Duodenal mucosa (tissue), 2 donors: Measurements from ENCODE around the gene PKD1L1.

Source experiments
- H3K27ac ChIP-seq: one replicate; pipeline ENCODE4 v1.7.0; 2013; ENCODE audit warnings: low read depth, low read length
- H3K27me3 ChIP-seq, 2 donors: one replicate each; pipeline ENCODE4 v1.7.0; 2013; ENCODE audit warnings: low read length in 2 of 2, control low read depth in 1 of 2; ENCODE audit not compliant: insufficient read depth in 2 of 2, control insufficient read depth in 1 of 2
- H3K36me3 ChIP-seq, 2 donors: one replicate each; pipeline ENCODE4 v1.7.0; 2013; ENCODE audit warnings: low read length in 2 of 2, control low read depth in 1 of 2; ENCODE audit not compliant: insufficient read depth in 2 of 2, control insufficient read depth in 1 of 2
- H3K4me1 ChIP-seq, 2 donors: one replicate each; pipeline ENCODE4 v1.7.0; 2013; ENCODE audit warnings: low read length in 2 of 2, control low read depth in 1 of 2; ENCODE audit not compliant: insufficient read depth in 2 of 2, control insufficient read depth in 1 of 2
- H3K4me3 ChIP-seq, 2 donors: one replicate each; pipeline ENCODE4 v1.7.0; 2013; ENCODE audit warnings: low read length in 2 of 2, low read depth in 1 of 2
- H3K9ac ChIP-seq, 2 donors: one replicate each; pipeline ENCODE4 v1.7.0; 2013; ENCODE audit warnings: low read length in 2 of 2, low read depth in 1 of 2
- H3K9me3 ChIP-seq, 2 donors: one replicate each; pipeline ENCODE4 v1.7.0; 2013; ENCODE audit warnings: low read length in 2 of 2, control low read depth in 1 of 2; ENCODE audit not compliant: control insufficient read depth in 1 of 2

PKD1L1 gene

GRCh38 chr7:47907981-47908616 is 40.2 kb downstream of the PKD1L1 start:
- Histone ChIP-seq H3K9me3 (no peaks in the 10 kb centered on the region), H3K9ac (no peak overlapping the region), H3K36me3 (no peaks in the 10 kb centered on the region), H3K27ac (no peak overlapping the region), H3K27me3 (no peaks in the 10 kb centered on the region), H3K4me3 (no peak overlapping the region), H3K4me1 (no peaks in the 10 kb centered on the region)

GRCh38 chr7:47906883-47907282 is 41.4 kb downstream of the PKD1L1 start:
- Histone ChIP-seq H3K9ac (no peak overlapping the region), H3K4me1 (no peaks in the 10 kb centered on the region), H3K4me3 (no peak overlapping the region), H3K27ac (no peak overlapping the region), H3K27me3 (no peaks in the 10 kb centered on the region), H3K36me3 (no peaks in the 10 kb centered on the region), H3K9me3 (no peaks in the 10 kb centered on the region)

- Histone ChIP-seq H3K4me1 (no peaks in the 10 kb centered on the region), H3K36me3 (no peaks in the 10 kb centered on the region), H3K9me3 (no peaks in the 10 kb centered on the region), H3K27me3 (no peaks in the 10 kb centered on the region), H3K9ac (no peak overlapping the region), H3K4me3 (no peak overlapping the region), H3K27ac (no peak overlapping the region)
Measured at GRCh38 chr7:47905076-47905920, 43.0 kb downstream of the PKD1L1 start.

- Histone ChIP-seq H3K27ac (no peak overlapping the region), H3K9me3 (no peaks in the 10 kb centered on the region), H3K4me1 (no peaks in the 10 kb centered on the region), H3K36me3 (no peaks in the 10 kb centered on the region), H3K4me3 (no peak overlapping the region), H3K27me3 (no peaks in the 10 kb centered on the region), H3K9ac (no peak overlapping the region)
Measured at GRCh38 chr7:47902013-47902412, 46.3 kb downstream of the PKD1L1 start.

- Histone ChIP-seq H3K9ac (no peak overlapping the region), H3K4me1 (no peaks in the 10 kb centered on the region), H3K27ac (no peak overlapping the region), H3K36me3 (no peaks in the 10 kb centered on the region), H3K9me3 (no peaks in the 10 kb centered on the region), H3K27me3 (no peaks in the 10 kb centered on the region), H3K4me3 (no peak overlapping the region)
Measured at GRCh38 chr7:47901542-47901941, 46.7 kb downstream of the PKD1L1 start.

- no peak overlapping the region for H3K4me3 ChIP-seq
- no peaks in the 10 kb centered on the region for H3K9me3 ChIP-seq
- no peak overlapping the region for H3K9ac ChIP-seq
- no peaks in the 10 kb centered on the region for H3K36me3 ChIP-seq
- H3K4me1 ChIP-seq: no peaks in the 10 kb centered on the region
- H3K27me3 ChIP-seq: no peaks in the 10 kb centered on the region
- no peak overlapping the region for H3K27ac ChIP-seq
Measured at GRCh38 chr7:47897831-47898230, 50.4 kb downstream of the PKD1L1 start.

GRCh38 chr7:47896809-47897423 is 51.4 kb downstream of the PKD1L1 start:
- Histone ChIP-seq H3K4me3 (no peak overlapping the region), H3K36me3 (no peaks in the 10 kb centered on the region), H3K4me1 (no peaks in the 10 kb centered on the region), H3K27ac (no peak overlapping the region), H3K9me3 (no peaks in the 10 kb centered on the region), H3K9ac (no peak overlapping the region), H3K27me3 (no peaks in the 10 kb centered on the region)

GRCh38 chr7:47895026-47895425 is 53.2 kb downstream of the PKD1L1 start:
- no peaks in the 10 kb centered on the region for H3K36me3 ChIP-seq
- H3K4me1 ChIP-seq: no peaks in the 10 kb centered on the region
- H3K4me3 ChIP-seq: no peak overlapping the region
- H3K27me3 ChIP-seq: no peaks in the 10 kb centered on the region
- H3K9ac ChIP-seq: no peak overlapping the region
- no peak overlapping the region for H3K27ac ChIP-seq
- no peaks in the 10 kb centered on the region for H3K9me3 ChIP-seq

- Histone ChIP-seq H3K36me3 (no peaks in the 10 kb centered on the region), H3K27ac (no peak overlapping the region), H3K27me3 (no peaks in the 10 kb centered on the region), H3K4me3 (no peak overlapping the region), H3K9me3 (no peaks in the 10 kb centered on the region), H3K4me1 (no peaks in the 10 kb centered on the region), H3K9ac (no peak overlapping the region)
Measured at GRCh38 chr7:47893721-47894365, 54.4 kb downstream of the PKD1L1 start.

- Histone ChIP-seq H3K27me3 (no peaks in the 10 kb centered on the region), H3K9ac (no peak overlapping the region), H3K27ac (no peak overlapping the region), H3K36me3 (no peaks in the 10 kb centered on the region), H3K4me3 (no peak overlapping the region), H3K9me3 (no peaks in the 10 kb centered on the region), H3K4me1 (no peaks in the 10 kb centered on the region)
Measured at GRCh38 chr7:47893238-47893637, 55.0 kb downstream of the PKD1L1 start.
